Measurements from ENCODE around the gene PDE2A.

PDE2A gene

DNA sequence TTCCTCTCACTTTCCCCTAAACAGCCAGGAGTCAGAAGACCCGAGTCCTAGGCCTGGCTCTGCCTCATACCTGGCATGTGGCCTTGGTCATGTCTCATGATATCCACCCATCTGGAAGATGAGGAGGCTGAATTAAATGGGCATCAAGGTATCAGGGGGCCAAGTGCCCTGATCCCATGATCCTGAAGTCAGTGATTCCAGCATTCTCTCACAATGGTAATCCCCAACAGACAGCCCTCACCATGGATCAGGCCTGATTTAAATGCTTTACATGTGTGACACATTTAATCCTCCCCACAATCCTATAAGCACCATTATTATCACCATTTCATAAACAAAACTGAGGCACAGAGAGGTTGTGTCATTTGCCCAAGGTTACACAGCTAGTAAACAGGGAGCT, 70.0 kb downstream of the PDE2A start (continued):
- TF ChIP-seq, protein P1, sequence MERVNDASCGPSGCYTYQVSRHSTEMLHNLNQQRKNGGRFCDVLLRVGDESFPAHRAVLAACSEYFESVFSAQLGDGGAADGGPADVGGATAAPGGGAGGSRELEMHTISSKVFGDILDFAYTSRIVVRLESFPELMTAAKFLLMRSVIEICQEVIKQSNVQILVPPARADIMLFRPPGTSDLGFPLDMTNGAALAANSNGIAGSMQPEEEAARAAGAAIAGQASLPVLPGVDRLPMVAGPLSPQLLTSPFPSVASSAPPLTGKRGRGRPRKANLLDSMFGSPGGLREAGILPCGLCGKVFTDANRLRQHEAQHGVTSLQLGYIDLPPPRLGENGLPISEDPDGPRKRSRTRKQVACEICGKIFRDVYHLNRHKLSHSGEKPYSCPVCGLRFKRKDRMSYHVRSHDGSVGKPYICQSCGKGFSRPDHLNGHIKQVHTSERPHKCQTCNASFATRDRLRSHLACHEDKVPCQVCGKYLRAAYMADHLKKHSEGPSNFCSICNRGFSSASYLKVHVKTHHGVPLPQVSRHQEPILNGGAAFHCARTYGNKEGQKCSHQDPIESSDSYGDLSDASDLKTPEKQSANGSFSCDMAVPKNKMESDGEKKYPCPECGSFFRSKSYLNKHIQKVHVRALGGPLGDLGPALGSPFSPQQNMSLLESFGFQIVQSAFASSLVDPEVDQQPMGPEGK (CRISPR knock-in tag; IDR thresholded peaks at IDR 0.05; ENCODE audit: borderline replicate concordance) = no peak
- TF ChIP-seq SNAI2 (CRISPR knock-in tag; IDR thresholded peaks at IDR 0.05) = no peak
- no peak for TF ChIP-seq TOX (CRISPR knock-in tag; IDR thresholded peaks at IDR 0.05; ENCODE audit: borderline replicate concordance)
- no peak for TF ChIP-seq ZFP3 (CRISPR knock-in tag; IDR thresholded peaks at IDR 0.05)
- TF ChIP-seq, protein P2, sequence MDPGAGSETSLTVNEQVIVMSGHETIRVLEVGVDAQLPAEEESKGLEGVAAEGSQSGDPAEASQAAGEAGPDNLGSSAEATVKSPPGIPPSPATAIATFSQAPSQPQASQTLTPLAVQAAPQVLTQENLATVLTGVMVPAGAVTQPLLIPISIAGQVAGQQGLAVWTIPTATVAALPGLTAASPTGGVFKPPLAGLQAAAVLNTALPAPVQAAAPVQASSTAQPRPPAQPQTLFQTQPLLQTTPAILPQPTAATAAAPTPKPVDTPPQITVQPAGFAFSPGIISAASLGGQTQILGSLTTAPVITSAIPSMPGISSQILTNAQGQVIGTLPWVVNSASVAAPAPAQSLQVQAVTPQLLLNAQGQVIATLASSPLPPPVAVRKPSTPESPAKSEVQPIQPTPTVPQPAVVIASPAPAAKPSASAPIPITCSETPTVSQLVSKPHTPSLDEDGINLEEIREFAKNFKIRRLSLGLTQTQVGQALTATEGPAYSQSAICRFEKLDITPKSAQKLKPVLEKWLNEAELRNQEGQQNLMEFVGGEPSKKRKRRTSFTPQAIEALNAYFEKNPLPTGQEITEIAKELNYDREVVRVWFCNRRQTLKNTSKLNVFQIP (CRISPR knock-in tag; IDR thresholded peaks at IDR 0.05; ENCODE audit: borderline replicate concordance, low read depth) = no peak
- TF ChIP-seq GLIS3 (CRISPR knock-in tag; IDR thresholded peaks at IDR 0.05) = no peak
- no peak for TF ChIP-seq ISL1 (CRISPR knock-in tag; IDR thresholded peaks at IDR 0.05)

DNA sequence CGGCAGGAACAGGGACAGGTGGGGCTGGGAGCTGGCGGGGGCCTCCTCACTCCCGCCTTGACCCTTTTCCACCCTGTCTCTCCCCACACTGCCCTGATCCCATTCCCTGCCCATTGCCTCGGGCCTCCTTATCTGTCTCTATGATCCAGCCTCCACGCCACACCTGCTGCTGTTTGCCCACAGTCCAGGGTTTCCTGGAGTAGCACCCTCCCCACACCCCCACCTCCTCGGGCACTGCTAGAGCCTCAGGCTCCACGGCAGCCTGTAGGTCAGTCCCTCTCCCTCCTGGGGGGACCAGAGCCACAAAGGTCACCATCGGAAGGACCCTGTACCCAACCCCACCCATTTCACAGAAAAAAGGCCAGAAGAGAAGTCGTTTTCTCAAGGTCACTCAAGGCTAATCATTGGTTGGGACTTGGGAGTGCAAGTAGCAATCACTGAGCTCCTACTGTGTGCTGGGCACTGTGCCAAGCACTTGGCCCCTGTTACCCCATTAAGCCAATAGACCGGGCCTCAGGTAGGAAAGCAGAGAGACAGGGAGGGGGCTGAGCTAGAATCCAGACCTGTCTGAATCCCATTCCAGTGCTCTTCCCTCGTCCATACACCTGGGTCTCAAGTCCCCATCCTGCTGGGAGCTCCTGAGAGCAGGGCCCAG, 71.8 kb downstream of the PDE2A start:
- TF ChIP-seq ISL1 (CRISPR knock-in tag; IDR thresholded peaks at IDR 0.05) (no peak), ESRRG (CRISPR knock-in tag; IDR thresholded peaks at IDR 0.05) (no peak), TOX (CRISPR knock-in tag; IDR thresholded peaks at IDR 0.05; ENCODE audit: borderline replicate concordance) (no peak), TCF4 (CRISPR knock-in tag; IDR thresholded peaks at IDR 0.05; ENCODE audit: borderline replicate concordance) (no peak), RARB (CRISPR knock-in tag; IDR thresholded peaks at IDR 0.05) (no peak), OSR1 (CRISPR knock-in tag; IDR thresholded peaks at IDR 0.05) (no peak), GLIS3 (CRISPR knock-in tag; IDR thresholded peaks at IDR 0.05) (no peak), SNAI2 (CRISPR knock-in tag; IDR thresholded peaks at IDR 0.05) (no peak), ZNF565 (CRISPR knock-in tag; conservative IDR thresholded peaks at IDR 0.05; ENCODE audit: low read depth) (no peak), ZFP30 (CRISPR knock-in tag; IDR thresholded peaks at IDR 0.05) (no peak), ZFP3 (CRISPR knock-in tag; IDR thresholded peaks at IDR 0.05) (no peak)
- TF ChIP-seq, protein P1 (CRISPR knock-in tag; IDR thresholded peaks at IDR 0.05; ENCODE audit: borderline replicate concordance) = no peak
- TF ChIP-seq, protein P3, sequence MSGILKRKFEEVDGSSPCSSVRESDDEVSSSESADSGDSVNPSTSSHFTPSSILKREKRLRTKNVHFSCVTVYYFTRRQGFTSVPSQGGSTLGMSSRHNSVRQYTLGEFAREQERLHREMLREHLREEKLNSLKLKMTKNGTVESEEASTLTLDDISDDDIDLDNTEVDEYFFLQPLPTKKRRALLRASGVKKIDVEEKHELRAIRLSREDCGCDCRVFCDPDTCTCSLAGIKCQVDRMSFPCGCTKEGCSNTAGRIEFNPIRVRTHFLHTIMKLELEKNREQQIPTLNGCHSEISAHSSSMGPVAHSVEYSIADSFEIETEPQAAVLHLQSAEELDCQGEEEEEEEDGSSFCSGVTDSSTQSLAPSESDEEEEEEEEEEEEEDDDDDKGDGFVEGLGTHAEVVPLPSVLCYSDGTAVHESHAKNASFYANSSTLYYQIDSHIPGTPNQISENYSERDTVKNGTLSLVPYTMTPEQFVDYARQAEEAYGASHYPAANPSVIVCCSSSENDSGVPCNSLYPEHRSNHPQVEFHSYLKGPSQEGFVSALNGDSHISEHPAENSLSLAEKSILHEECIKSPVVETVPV (CRISPR knock-in tag; IDR thresholded peaks at IDR 0.05) = no peak
- TF ChIP-seq, protein P4, sequence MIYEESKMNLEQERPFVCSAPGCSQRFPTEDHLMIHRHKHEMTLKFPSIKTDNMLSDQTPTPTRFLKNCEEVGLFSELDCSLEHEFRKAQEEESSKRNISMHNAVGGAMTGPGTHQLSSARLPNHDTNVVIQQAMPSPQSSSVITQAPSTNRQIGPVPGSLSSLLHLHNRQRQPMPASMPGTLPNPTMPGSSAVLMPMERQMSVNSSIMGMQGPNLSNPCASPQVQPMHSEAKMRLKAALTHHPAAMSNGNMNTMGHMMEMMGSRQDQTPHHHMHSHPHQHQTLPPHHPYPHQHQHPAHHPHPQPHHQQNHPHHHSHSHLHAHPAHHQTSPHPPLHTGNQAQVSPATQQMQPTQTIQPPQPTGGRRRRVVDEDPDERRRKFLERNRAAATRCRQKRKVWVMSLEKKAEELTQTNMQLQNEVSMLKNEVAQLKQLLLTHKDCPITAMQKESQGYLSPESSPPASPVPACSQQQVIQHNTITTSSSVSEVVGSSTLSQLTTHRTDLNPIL (CRISPR knock-in tag; IDR thresholded peaks at IDR 0.05; ENCODE audit: low read depth) = no peak
- TF ChIP-seq, protein P5, sequence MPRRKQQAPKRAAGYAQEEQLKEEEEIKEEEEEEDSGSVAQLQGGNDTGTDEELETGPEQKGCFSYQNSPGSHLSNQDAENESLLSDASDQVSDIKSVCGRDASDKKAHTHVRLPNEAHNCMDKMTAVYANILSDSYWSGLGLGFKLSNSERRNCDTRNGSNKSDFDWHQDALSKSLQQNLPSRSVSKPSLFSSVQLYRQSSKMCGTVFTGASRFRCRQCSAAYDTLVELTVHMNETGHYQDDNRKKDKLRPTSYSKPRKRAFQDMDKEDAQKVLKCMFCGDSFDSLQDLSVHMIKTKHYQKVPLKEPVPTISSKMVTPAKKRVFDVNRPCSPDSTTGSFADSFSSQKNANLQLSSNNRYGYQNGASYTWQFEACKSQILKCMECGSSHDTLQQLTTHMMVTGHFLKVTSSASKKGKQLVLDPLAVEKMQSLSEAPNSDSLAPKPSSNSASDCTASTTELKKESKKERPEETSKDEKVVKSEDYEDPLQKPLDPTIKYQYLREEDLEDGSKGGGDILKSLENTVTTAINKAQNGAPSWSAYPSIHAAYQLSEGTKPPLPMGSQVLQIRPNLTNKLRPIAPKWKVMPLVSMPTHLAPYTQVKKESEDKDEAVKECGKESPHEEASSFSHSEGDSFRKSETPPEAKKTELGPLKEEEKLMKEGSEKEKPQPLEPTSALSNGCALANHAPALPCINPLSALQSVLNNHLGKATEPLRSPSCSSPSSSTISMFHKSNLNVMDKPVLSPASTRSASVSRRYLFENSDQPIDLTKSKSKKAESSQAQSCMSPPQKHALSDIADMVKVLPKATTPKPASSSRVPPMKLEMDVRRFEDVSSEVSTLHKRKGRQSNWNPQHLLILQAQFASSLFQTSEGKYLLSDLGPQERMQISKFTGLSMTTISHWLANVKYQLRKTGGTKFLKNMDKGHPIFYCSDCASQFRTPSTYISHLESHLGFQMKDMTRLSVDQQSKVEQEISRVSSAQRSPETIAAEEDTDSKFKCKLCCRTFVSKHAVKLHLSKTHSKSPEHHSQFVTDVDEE (CRISPR knock-in tag; IDR thresholded peaks at IDR 0.05) = no peak
- TF ChIP-seq, protein P2 (CRISPR knock-in tag; IDR thresholded peaks at IDR 0.05; ENCODE audit: borderline replicate concordance, low read depth) = no peak
- ATAC-seq = no peak

Measured in SK-N-SH treated with all-trans-retinoic acid at 6 μM for 48 hours (cell line).